IPS-NIHi11 (cell line): ENCODE results near the gene LPIN2.
"Not testable (repeated sequence)": the region's sequence is repeated elsewhere in the genome, so short reads cannot be mapped to it uniquely, and the experiment has no call there.

Source experiments
- DNase-seq: peaks from one replicate; pipeline ENCODE4 v3.0.0; 2012; ENCODE audit warnings: mixed read lengths, low spot score

LPIN2 gene

GRCh38 chr18:3013024-3013804, at the start of gene LPIN2:
TSS of gene LPIN2 (minus strand) at chr18:3013144. CDS start at chr18:2960840, 52,304 bp downstream.
- DNase-seq = peak; percentile 98

GRCh38 chr18:3061581-3062312, 48.8 kb upstream of the LPIN2 start:
- DNase-seq = no peak

DNA sequence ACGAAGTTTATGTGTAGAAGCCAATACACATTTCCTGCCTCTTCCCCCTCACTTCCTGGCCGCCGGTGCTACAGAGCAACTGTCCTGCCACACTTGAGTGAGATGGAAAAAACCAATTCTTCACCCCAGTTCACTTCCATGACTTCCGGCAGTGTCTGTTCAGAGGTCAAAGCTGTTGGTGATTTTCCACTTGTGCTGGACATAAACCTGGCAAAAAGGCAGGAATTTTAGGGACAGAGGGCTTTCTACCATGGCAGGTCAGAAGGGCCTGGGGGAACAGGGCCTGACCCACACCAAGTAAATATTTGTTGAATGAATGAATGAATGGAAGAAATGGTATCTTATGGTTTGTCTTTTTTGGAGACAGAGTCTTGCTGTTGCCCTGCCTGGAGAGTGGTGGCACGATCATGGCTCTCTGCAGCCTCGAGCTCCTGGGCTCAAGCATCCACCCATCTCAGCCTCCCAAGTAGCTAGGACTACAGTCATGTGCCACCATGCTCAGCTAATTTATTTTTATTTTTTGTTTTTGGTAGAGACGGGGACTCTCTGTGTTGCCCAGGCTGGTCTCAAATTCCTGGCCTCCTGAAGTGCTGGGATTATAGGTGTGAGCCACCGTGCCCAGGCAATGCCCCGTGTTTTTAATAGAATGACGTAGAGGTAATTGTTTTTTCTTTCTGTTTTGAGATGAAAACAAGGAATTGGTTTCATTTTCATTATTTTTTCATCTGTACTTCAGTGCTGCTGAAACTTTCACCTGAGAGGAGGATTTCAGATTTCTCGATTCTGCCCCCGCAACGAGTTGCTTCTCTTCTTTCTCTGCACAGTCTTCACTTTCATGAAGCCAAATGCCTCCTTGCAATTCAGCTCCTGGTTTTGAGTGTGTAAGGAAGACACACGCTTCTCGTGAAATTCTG, 48.0 kb upstream of the LPIN2 start:
- DNase-seq = no peak

DNA sequence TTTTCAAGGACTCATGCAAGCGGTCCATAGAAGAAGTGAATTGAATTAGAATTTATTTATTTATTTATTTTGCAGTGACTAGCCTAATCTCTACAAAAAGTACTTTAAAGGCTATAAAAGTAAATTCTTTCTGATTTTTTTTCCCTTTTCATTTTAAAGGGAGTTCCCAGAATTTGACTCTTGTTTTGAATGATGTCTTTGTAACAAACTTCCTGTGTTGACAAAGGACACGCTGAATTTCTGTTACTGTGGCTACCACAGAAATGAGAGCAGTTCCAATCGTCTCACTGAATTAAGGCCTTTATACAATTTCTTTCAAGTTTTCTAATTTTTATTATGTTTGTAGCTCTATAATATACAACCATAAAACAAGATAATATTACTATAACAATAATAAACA, 46.3 kb upstream of the LPIN2 start:
- no peak for DNase-seq

- no peak for DNase-seq
These were observed 45.6 kb upstream of the LPIN2 start for GRCh38 chr18:3058328-3059191.

- no peak for DNase-seq
These were observed 44.6 kb upstream of the LPIN2 start for GRCh38 chr18:3057526-3057925.

DNA sequence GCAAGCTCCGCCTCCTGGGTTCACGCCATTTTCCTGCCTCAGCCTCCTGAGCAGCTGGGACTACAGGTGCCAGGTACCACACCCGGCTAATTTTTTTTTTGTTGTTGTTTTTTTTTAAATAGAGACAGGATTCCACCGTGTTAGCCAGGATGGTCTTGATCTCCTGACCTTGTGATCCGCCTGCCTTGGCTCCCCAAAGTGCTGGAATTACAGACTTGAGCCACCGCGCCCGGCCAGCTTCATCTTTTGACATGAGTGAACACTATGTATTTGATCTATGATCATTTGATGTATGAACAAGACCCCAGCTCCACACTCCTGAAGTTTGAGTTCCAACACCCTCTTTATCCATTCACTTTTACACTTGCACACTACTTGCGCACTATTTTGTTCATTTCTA, 43.4 kb upstream of the LPIN2 start:
- DNase-seq = no peak

GRCh38 chr18:3055816-3056215, 42.9 kb upstream of the LPIN2 start:
- DNase-seq = peak; percentile 24

- no peak for DNase-seq
These were observed 42.3 kb upstream of the LPIN2 start for GRCh38 chr18:3055186-3055728.

DNA sequence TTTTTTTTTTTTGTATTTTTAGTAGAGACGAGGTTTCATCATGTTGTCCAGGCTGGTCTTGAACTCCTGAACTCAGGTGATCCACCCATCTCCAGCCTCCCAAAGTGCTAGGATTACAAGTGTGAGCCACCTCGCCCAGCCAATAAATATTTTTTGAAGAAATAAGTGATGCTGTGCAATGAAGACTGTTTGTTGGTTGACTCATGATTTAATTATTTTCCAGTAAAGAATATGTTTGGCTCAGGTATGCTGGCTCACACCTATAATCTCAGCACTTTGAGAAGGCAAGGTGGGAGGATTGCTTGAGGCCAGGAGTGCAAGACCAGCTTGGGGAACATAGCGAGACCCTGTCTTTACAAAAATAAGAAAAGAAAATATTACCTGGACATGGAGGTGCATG, 41.8 kb upstream of the LPIN2 start:
- no peak for DNase-seq

DNA sequence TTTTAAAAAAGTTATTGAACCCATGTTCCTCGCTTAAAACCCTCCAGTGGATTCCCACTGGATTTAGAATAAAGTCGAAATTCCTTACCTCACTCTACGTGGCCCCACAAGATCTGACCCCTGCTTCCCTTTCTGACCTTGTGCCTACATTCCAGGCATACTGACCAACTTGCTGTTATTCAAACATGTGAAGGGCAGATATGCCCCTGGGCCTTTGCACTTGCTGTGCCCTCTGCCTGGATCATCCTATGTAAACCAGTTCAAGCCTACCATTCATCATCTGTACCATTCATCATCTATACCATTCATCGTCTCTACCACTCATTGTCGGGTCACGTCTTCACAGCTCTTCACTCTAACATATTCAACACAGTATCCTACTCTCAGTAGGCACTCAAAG, 41.3 kb upstream of the LPIN2 start:
- no peak for DNase-seq

GRCh38 chr18:3053081-3053480, 40.1 kb upstream of the LPIN2 start:
- no peak for DNase-seq

DNA sequence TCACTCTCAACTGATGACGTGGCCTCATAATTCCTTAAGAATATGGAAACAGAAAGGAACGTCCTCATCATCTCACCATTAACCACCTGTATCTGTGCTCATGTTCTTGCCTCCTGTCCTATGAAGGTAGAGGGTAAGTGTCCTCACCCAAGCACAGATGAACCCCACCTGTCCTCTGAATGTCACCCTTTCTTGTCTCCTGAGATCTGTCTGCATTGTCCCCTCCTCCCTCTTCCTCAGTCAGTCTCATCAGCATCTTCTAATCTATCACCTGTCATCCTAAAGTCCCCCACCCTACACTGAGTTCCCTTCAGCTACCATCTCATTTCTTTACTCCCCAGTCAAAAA, 39.4 kb upstream of the LPIN2 start:
- DNase-seq = no peak

GRCh38 chr18:3051718-3052410, 38.9 kb upstream of the LPIN2 start:
- no peak for DNase-seq

DNA sequence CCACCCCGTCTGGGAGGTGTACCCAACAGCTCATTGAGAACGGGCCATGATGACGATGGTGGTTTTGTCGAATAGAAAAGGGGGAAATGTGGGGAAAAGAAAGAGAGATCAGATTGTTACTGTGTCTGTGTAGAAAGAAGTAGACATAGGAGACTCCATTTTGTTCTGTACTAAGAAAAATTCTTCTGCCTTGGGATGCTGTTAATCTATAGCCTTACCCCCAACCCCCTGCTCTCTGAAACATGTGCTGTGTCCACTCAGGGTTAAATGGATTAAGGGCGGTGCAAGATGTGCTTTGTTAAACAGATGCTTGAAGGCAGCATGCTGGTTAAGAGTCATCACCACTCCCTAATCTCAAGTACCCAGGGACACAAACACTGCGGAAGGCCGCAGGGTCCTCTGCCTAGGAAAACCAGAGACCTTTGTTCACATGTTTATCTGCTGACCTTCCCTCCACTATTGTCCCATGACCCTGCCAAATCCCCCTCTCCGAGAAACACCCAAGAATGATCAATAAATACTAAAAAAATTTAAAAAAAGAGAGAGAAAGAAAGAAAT, 37.0 kb upstream of the LPIN2 start:
- DNase-seq = not testable (repeated sequence)

GRCh38 chr18:3048820-3049349, 35.9 kb upstream of the LPIN2 start:
- no peak for DNase-seq

GRCh38 chr18:3048121-3048520, 35.2 kb upstream of the LPIN2 start:
- DNase-seq = no peak

GRCh38 chr18:3046216-3046808, 33.4 kb upstream of the LPIN2 start:
- no peak for DNase-seq

GRCh38 chr18:3044931-3045698, 32.2 kb upstream of the LPIN2 start:
- no peak for DNase-seq
